ENCODE data around the gene AGAP1.

- no peak for TF ChIP-seq CTCF (IDR thresholded peaks at IDR 0.05; ENCODE audit: low read depth, low read length, missing input control)
- no peak for TF ChIP-seq FOXA1 (IDR thresholded peaks at IDR 0.05)
- TF ChIP-seq MAX (IDR thresholded peaks at IDR 0.05) = no peak
- TF ChIP-seq JUND (IDR thresholded peaks at IDR 0.05) = no peak
- TF ChIP-seq NR2F2 (IDR thresholded peaks at IDR 0.05) = no peak
- no peak for TF ChIP-seq YY1 (IDR thresholded peaks at IDR 0.05)
- TF ChIP-seq TAF1 (conservative IDR thresholded peaks at IDR 0.05) = no peak
- TF ChIP-seq RXRA (IDR thresholded peaks at IDR 0.05) = no peak
Observed at GRCh38 chr2:235564884-235565530, 71.2 kb downstream of the AGAP1 start.

Measured in liver (tissue), 3 donors.